ENCODE data around the gene SUCO.

Gene SUCO

DNA sequence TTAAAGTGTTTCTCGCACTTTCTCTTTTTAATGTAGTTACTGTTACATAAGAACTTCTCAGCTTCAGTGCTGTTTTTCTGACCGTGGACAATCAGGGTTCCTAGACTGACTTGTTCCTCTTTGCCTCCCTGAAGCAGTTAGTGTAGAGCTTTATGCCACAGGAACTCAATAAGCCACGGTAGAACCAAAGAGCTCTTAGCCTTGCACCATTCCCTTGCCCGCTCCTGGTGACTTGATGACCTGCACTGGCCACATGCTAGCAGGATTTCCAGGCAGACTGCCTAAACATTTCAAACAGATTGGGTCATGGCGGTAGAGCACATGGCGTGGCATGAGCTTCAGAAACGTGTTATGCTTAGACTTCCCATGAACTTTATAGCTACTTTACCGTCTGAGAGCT lies 107.2 kb downstream of the SUCO start:
- TF ChIP-seq POLR2AphosphoS5 (IDR thresholded peaks at IDR 0.05; ENCODE audit: borderline replicate concordance, low read depth, low read length) (no peak), FOXP2 (optimal IDR thresholded peaks at IDR 0.05; ENCODE audit: control extremely low read depth, extremely low read length, insufficient read depth) (no peak), EZH2 (IDR thresholded peaks at IDR 0.05) (no peak)
- no peak for DNase-seq (ENCODE audit: low read depth, low spot score)
- Histone ChIP-seq H3K36me3 (ENCODE audit: insufficient read depth, low read length) (no peaks in the 10 kb centered on the region), H3K9me3 (ENCODE audit: low read depth, low read length) (no peaks in the 10 kb centered on the region), H3K4me3 (no peak overlapping the region), H3K9ac (ENCODE audit: insufficient read length) (no peak overlapping the region), H3K27ac (no peak overlapping the region)

DNA sequence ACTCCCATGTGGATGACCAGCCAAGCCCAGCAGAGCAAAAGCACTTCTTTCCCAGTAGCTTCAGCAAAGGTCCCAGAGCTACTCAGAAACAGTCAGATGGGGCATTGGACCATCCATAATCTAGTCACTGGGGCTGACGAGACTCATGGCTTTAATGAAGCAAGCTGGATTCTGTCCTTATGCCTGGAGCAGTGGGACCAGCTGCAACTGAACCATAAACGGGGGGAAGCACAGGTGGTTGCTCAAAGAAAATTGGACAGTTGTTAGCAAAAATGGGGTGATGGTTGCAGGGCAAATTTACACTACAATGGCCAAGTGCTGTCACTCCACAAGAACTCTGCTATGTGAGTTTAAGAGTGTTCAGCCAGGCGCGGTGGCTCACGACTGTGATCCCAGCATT lies 108.5 kb downstream of the SUCO start:
- Histone ChIP-seq H3K9me3 (ENCODE audit: low read depth, low read length) (no peaks in the 10 kb centered on the region), H3K27ac (no peak overlapping the region)

DNA sequence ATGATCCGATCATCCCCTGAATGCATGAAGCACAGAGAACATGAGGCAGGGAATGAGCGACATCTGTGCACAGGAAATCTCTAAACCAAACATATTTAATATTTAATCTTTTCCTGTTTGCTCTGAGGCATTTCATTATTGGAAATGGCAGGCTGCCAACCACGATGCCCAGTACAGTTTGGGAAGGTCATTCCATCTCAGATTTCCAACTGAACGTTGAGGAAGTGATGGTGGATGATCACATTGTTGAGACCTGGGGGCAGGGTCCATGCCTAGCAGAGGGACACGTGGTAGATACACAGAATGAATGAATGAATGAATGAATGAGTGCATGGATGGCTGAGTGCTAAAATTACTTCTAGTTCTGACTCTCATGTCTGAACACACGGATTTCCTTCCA lies 110.0 kb downstream of the SUCO start:
- H3K4me3 ChIP-seq, result no peak overlapping the region
- DNase-seq (ENCODE audit: low read depth, low spot score), result no peak
- no peak for TF ChIP-seq EZH2 (IDR thresholded peaks at IDR 0.05)
- no peak for TF ChIP-seq FOXP2 (optimal IDR thresholded peaks at IDR 0.05; ENCODE audit: control extremely low read depth, extremely low read length, insufficient read depth)
- no peak for TF ChIP-seq POLR2AphosphoS5 (IDR thresholded peaks at IDR 0.05; ENCODE audit: borderline replicate concordance, low read depth, low read length)
- no peak overlapping the region for H3K27ac ChIP-seq
- H3K9ac ChIP-seq (ENCODE audit: insufficient read length), result no peak overlapping the region
- no peaks in the 10 kb centered on the region for H3K9me3 ChIP-seq (ENCODE audit: low read depth, low read length)
- no peaks in the 10 kb centered on the region for H3K36me3 ChIP-seq (ENCODE audit: insufficient read depth, low read length)

More for the DNA sequence above, 108.5 kb downstream of the SUCO start:
- no peak overlapping the region for H3K4me3 ChIP-seq
- no peaks in the 10 kb centered on the region for H3K36me3 ChIP-seq (ENCODE audit: insufficient read depth, low read length)
- no peak for DNase-seq (ENCODE audit: low read depth, low spot score)
- H3K9ac ChIP-seq (ENCODE audit: insufficient read length), result no peak overlapping the region
- no peak for TF ChIP-seq FOXP2 (optimal IDR thresholded peaks at IDR 0.05; ENCODE audit: control extremely low read depth, extremely low read length, insufficient read depth)
- TF ChIP-seq EZH2 (IDR thresholded peaks at IDR 0.05), result no peak
- no peak for TF ChIP-seq POLR2AphosphoS5 (IDR thresholded peaks at IDR 0.05; ENCODE audit: borderline replicate concordance, low read depth, low read length)

DNA sequence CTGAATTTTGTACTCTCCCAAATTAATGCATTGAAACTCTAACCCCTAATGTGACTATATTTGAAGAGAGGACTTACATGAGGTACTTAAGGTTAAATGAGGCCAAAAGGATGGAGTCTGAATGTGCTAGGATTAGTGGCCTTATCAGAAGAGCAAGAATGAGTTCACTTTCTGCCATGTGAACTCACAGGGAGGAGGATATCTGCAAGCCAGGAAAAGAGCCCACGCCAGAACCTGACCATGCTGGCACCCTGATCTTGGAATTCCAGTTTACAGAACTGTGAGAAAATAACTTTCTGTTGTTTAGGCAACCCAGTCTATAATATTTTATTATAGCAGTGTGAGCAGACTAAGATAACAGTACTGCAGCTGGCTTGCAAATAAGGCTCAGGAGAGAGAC lies 113.7 kb downstream of the SUCO start:
- no peak for DNase-seq (ENCODE audit: low read depth, low spot score)
- no peaks in the 10 kb centered on the region for H3K36me3 ChIP-seq (ENCODE audit: insufficient read depth, low read length)
- H3K9me3 ChIP-seq (ENCODE audit: low read depth, low read length), result no peaks in the 10 kb centered on the region
- no peak overlapping the region for H3K27ac ChIP-seq
- TF ChIP-seq FOXP2 (optimal IDR thresholded peaks at IDR 0.05; ENCODE audit: control extremely low read depth, extremely low read length, insufficient read depth) (no peak), POLR2AphosphoS5 (IDR thresholded peaks at IDR 0.05; ENCODE audit: borderline replicate concordance, low read depth, low read length) (no peak), EZH2 (IDR thresholded peaks at IDR 0.05) (no peak)
- no peak overlapping the region for H3K4me3 ChIP-seq
- no peak overlapping the region for H3K9ac ChIP-seq (ENCODE audit: insufficient read length)

DNA sequence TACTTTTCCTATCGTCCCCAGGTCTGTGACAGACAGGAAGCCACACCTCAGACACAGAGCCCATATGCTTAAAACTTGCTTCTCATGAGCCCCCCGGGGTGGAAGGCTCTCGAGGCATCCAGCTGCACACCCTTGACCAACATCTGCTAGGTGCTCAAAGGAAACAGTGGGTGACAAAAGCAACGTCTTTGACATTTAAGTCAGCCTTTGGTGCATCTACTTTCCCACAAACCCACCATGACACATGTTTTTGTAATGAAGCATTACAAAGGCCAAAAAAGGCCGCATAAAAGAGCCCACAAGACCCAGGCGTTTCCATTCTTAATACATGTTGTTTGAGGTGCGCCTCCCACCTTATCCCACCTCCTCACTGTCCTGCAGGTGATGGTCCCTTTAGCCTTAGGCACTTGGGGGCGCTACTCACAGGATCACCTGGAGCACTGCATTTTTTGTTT lies 114.2 kb downstream of the SUCO start:
- Histone ChIP-seq H3K9me3 (ENCODE audit: low read depth, low read length) (no peaks in the 10 kb centered on the region), H3K36me3 (ENCODE audit: insufficient read depth, low read length) (no peaks in the 10 kb centered on the region), H3K27ac (no peak overlapping the region), H3K4me3 (no peak overlapping the region), H3K9ac (ENCODE audit: insufficient read length) (no peak overlapping the region)
- DNase-seq (ENCODE audit: low read depth, low spot score), result no peak
- TF ChIP-seq FOXP2 (optimal IDR thresholded peaks at IDR 0.05; ENCODE audit: control extremely low read depth, extremely low read length, insufficient read depth) (no peak), POLR2AphosphoS5 (IDR thresholded peaks at IDR 0.05; ENCODE audit: borderline replicate concordance, low read depth, low read length) (no peak), EZH2 (IDR thresholded peaks at IDR 0.05) (no peak)

DNA sequence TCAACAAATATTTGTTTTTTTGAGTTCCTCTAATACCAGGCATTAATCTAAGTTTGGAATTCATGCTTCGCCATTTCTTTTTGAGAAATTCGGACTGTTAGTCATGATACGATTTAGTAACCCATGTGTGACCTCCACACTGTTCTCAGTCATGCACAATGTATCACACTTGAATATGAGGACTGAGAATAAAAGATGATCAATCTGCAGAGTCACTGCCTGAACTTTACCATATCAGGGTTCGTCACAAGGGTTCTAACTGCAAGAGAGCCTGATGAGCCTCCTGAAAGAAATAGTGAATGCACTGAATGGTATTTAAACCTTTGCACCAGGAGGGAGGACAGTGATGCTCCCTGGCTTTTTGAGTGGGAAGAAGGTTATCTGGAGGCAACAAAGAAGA lies 115.0 kb downstream of the SUCO start:
- DNase-seq (ENCODE audit: low read depth, low spot score), result no peak
- H3K27ac ChIP-seq, result no peak overlapping the region
- no peak for TF ChIP-seq POLR2AphosphoS5 (IDR thresholded peaks at IDR 0.05; ENCODE audit: borderline replicate concordance, low read depth, low read length)
- no peak for TF ChIP-seq EZH2 (IDR thresholded peaks at IDR 0.05)
- no peak for TF ChIP-seq FOXP2 (optimal IDR thresholded peaks at IDR 0.05; ENCODE audit: control extremely low read depth, extremely low read length, insufficient read depth)
- no peaks in the 10 kb centered on the region for H3K36me3 ChIP-seq (ENCODE audit: insufficient read depth, low read length)
- H3K4me3 ChIP-seq, result no peak overlapping the region
- no peaks in the 10 kb centered on the region for H3K9me3 ChIP-seq (ENCODE audit: low read depth, low read length)
- no peak overlapping the region for H3K9ac ChIP-seq (ENCODE audit: insufficient read length)

DNA sequence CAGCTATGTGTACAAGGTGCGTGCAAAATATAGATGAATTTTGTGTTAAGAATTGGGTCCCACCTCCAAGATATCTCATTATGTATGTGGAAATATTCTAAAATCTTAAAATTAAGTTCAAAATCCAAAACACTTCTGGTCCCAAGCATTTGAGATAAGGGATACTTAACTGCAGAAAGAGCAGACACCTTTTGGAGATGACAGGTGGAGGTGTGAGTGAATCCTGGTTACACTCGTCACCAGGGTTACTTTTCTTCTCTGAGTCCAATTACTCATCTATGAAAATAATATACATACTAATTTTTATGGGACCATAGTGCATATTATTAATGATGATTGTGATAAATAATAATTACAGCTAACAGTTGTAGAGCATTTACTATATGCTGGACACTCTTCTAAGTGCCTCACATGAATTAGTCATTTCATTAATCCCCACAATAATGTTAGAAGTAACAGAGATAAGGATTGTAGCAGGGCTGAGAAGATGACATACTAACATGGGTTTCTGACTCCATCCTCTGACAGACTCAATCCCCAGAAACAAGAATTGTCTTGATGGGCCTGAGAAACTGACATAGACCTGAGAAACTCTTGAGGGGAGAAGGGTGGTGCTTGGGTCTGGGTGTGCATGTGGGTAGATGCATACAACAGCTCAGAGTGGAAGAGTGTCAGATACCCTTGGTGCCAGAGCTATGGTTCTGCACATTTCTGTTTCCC lies 117.7 kb downstream of the SUCO start:
- H3K9me3 ChIP-seq (ENCODE audit: low read depth, low read length), result no peaks in the 10 kb centered on the region
- no peak overlapping the region for H3K27ac ChIP-seq
- no peak overlapping the region for H3K4me3 ChIP-seq
- no peak overlapping the region for H3K9ac ChIP-seq (ENCODE audit: insufficient read length)
- H3K36me3 ChIP-seq (ENCODE audit: insufficient read depth, low read length), result no peaks in the 10 kb centered on the region
- TF ChIP-seq EZH2 (IDR thresholded peaks at IDR 0.05), result no peak
- TF ChIP-seq POLR2AphosphoS5 (IDR thresholded peaks at IDR 0.05; ENCODE audit: borderline replicate concordance, low read depth, low read length), result no peak
- TF ChIP-seq FOXP2 (optimal IDR thresholded peaks at IDR 0.05; ENCODE audit: control extremely low read depth, extremely low read length, insufficient read depth), result no peak
- DNase-seq (ENCODE audit: low read depth, low spot score), result no peak

DNA sequence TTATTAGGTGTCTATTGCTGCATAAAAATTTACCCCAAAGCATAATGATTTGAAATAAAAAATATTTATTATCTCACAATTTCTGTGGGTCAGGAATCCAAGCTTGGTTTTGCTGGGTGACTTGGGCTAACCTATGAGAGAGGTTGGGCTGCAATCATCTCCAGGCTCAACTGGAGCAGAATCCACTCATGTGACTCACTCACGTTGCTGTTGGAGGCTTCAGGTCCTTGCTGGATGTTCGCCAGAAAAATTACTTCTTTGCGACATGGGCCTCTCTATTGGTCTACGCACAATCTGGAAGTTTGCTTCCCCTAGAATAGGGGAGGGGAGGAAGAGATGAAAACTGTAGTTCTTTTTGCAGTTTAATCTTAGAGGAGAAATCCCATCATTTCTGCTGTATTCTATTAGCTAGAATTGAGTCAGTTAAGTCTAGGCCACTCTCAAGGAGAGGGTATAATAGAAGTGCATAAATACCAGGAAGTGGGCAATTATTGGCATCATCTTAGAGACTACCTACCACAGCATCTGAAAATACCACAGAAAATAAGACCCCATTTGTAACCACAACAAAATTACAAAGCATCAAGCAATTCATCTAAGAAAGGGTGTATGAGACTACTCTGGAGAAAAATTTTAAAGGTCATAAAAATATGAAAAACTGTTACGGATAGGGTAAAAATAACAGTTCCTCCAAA lies 120.2 kb downstream of the SUCO start:
- TF ChIP-seq EZH2 (IDR thresholded peaks at IDR 0.05), result no peak
- no peak for TF ChIP-seq POLR2AphosphoS5 (IDR thresholded peaks at IDR 0.05; ENCODE audit: borderline replicate concordance, low read depth, low read length)
- no peak for TF ChIP-seq FOXP2 (optimal IDR thresholded peaks at IDR 0.05; ENCODE audit: control extremely low read depth, extremely low read length, insufficient read depth)
- Histone ChIP-seq H3K27ac (no peak overlapping the region), H3K9ac (ENCODE audit: insufficient read length) (no peak overlapping the region), H3K4me3 (no peak overlapping the region), H3K36me3 (ENCODE audit: insufficient read depth, low read length) (no peaks in the 10 kb centered on the region), H3K9me3 (ENCODE audit: low read depth, low read length) (no peaks in the 10 kb centered on the region)
- no peak for DNase-seq (ENCODE audit: low read depth, low spot score)

Measured in SK-N-MC (cell line).